BE2C (cell line): ENCODE results near the gene CNOT9.

Experiments
- DNase-seq: peaks from one replicate; pipeline ENCODE4 v3.0.0-alpha.2; 2020
- H3K27me3 ChIP-seq: fragments of 250-450 bp; sonication (Bioruptor Pico); 2 replicates; pipeline ENCODE4 v1.5.1; 2020; ENCODE audit warnings: mild to moderate bottlenecking
- H3K36me3 ChIP-seq: fragments of 250-450 bp; sonication (Bioruptor Pico); 2 replicates; pipeline ENCODE4 v1.5.1; 2020; ENCODE audit warnings: mild to moderate bottlenecking
- H3K4me1 ChIP-seq: fragments of 250-450 bp; sonication (Bioruptor Pico); 2 replicates; pipeline ENCODE4 v1.5.1; 2020
- H3K4me3 ChIP-seq: 2 replicates; pipeline ENCODE4 v1.5.1; 2011; ENCODE audit warnings: low read depth, low read length
- H3K9me3 ChIP-seq: fragments of 250-450 bp; sonication (Bioruptor Pico); 2 replicates; pipeline ENCODE4 v1.5.1; 2020
- CTCF ChIP-seq: IDR thresholded peaks from 2 replicates; pipeline ENCODE4 v1.5.1; 2012; ENCODE audit warnings: mild to moderate bottlenecking, low read depth, low read length

CNOT9 gene

GRCh38 chr2:218570850-218571249 lies 2.2 kb downstream of the CNOT9 start:
- Histone ChIP-seq H3K4me1 (no peaks in the 10 kb centered on the region; the same call in none of the 2 replicates), H3K9me3 (no peaks in the 10 kb centered on the region), H3K36me3 (peaks cover 22% of the 10 kb centered on the region), H3K4me3 (peak overlapping the region; percentile 82), H3K27me3 (no peaks in the 10 kb centered on the region)
- DNase-seq = no peak
- TF ChIP-seq CTCF = no peak

- no peaks in the 10 kb centered on the region for H3K9me3 ChIP-seq
- DNase-seq = no peak
- H3K27me3 ChIP-seq = no peaks in the 10 kb centered on the region
- peaks cover 50% of the 10 kb centered on the region for H3K36me3 ChIP-seq
- no peak for TF ChIP-seq CTCF
- H3K4me3 ChIP-seq = no peak overlapping the region
- no peaks in the 10 kb centered on the region for H3K4me1 ChIP-seq
These were observed 8.2 kb downstream of the CNOT9 start for GRCh38 chr2:218576854-218577253.

GRCh38 chr2:218577482-218578220 lies 9.0 kb downstream of the CNOT9 start:
- H3K4me3 ChIP-seq = no peak overlapping the region
- no peaks in the 10 kb centered on the region for H3K27me3 ChIP-seq
- peaks cover 49% of the 10 kb centered on the region for H3K36me3 ChIP-seq
- H3K4me1 ChIP-seq = no peaks in the 10 kb centered on the region
- TF ChIP-seq CTCF = no peak
- H3K9me3 ChIP-seq = no peaks in the 10 kb centered on the region
- no peak for DNase-seq

- no peak for TF ChIP-seq CTCF
- peaks cover 44% of the 10 kb centered on the region for H3K36me3 ChIP-seq
- H3K4me3 ChIP-seq = no peak overlapping the region
- DNase-seq = no peak
- no peaks in the 10 kb centered on the region for H3K9me3 ChIP-seq
- H3K4me1 ChIP-seq = no peaks in the 10 kb centered on the region
- no peaks in the 10 kb centered on the region for H3K27me3 ChIP-seq
These were observed 9.7 kb downstream of the CNOT9 start for GRCh38 chr2:218578272-218578877.

- no peak for TF ChIP-seq CTCF
- Histone ChIP-seq H3K4me1 (no peaks in the 10 kb centered on the region), H3K36me3 (peaks cover 58% of the 10 kb centered on the region), H3K9me3 (no peaks in the 10 kb centered on the region), H3K4me3 (no peak overlapping the region), H3K27me3 (no peaks in the 10 kb centered on the region)
- no peak for DNase-seq
These were observed 13.4 kb downstream of the CNOT9 start for GRCh38 chr2:218582076-218582475.
